CD14-positive monocyte (primary cell): ENCODE results near the gene ALKBH6. TPM values are rescaled to one million over a fixed set of nuclear protein-coding genes. Genes with fewer than 3 reads are reported as not detected.

Experiments
- DNase-seq, 3 donors: peaks; one replicate each; pipeline ENCODE4 v3.0.0-alpha.2; 2011 to 2022
- H2AFZ ChIP-seq: 2 replicates; pipeline ENCODE4 v1.6.0; 2012; ENCODE audit warnings: mild to moderate bottlenecking, low read depth, low read length, inconsistent platforms; ENCODE audit not compliant: insufficient read depth, poor library complexity, severe bottlenecking
- H3K27ac ChIP-seq, 2 donors: 1 replicate in 1 of 2; 2 replicates in 1 of 2; pipeline ENCODE4 v1.5.1; 2012 to 2013; ENCODE audit warnings: low read length in 2 of 2, control low read depth in 1 of 2, inconsistent platforms in 1 of 2, low read depth in 1 of 2, mild to moderate bottlenecking in 1 of 2
- H3K27me3 ChIP-seq, 2 donors: one replicate each; pipeline versions ENCODE4 v1.6.0 to v1.6.1; 2011 to 2013; ENCODE audit warnings: low read length in 2 of 2; ENCODE audit not compliant: control insufficient read depth in 2 of 2, insufficient read depth in 2 of 2
- H3K36me3 ChIP-seq, 2 donors: replicated peaks in 1 of 2; 1 replicate in 1 of 2; 2 replicates in 1 of 2; pipeline versions ENCODE4 v1.5.1 to v1.6.1; 2012 to 2013; ENCODE audit warnings: low read length in 2 of 2, control low read depth in 1 of 2, inconsistent platforms in 1 of 2, mild to moderate bottlenecking in 1 of 2; ENCODE audit not compliant: insufficient read depth in 2 of 2, control insufficient read depth in 1 of 2
- H3K4me1 ChIP-seq, 2 donors: 1 replicate in 1 of 2; 2 replicates in 1 of 2; pipeline versions ENCODE4 v1.5.1 to v1.6.1; 2012 to 2013; ENCODE audit warnings: low read length in 2 of 2, control low read depth in 1 of 2, inconsistent platforms in 1 of 2, mild to moderate bottlenecking in 1 of 2, moderate library complexity in 1 of 2; ENCODE audit not compliant: insufficient read depth in 2 of 2, control insufficient read depth in 1 of 2
- H3K4me2 ChIP-seq: replicated peaks from 2 replicates; pipeline ENCODE3; 2012; ENCODE audit warnings: low read length, moderate library complexity, mild to moderate bottlenecking; ENCODE audit not compliant: poor library complexity, severe bottlenecking; ENCODE audit errors: extremely low read depth
- H3K4me3 ChIP-seq, 3 experiments: fragments of 200-600 bp in 1 of 3; sonication (generic) in 1 of 3; replicated peaks in 1 of 3; 1 replicate in 2 of 3; 2 replicates in 1 of 3; pipeline ENCODE4 v1.5.1; 2011 to 2013; ENCODE audit warnings: low read length in 3 of 3, mild to moderate bottlenecking in 3 of 3, control low read depth in 2 of 3, low read depth in 2 of 3, inconsistent platforms in 1 of 3, moderate library complexity in 1 of 3
- H3K79me2 ChIP-seq: 2 replicates; pipeline ENCODE4 v1.6.0; 2012; ENCODE audit warnings: mild to moderate bottlenecking, control low read depth, inconsistent platforms, low read length, moderate library complexity; ENCODE audit not compliant: insufficient read depth
- H3K9ac ChIP-seq: 2 replicates; pipeline ENCODE4 v1.6.0; 2017; ENCODE audit warnings: low read length, mild to moderate bottlenecking; ENCODE audit not compliant: insufficient read depth, poor library complexity, severe bottlenecking
- H3K9me3 ChIP-seq, 2 donors: replicated peaks in 1 of 2; 1 replicate in 1 of 2; 2 replicates in 1 of 2; pipeline versions ENCODE4 v1.5.1 to v1.6.1; 2012 to 2013; ENCODE audit warnings: low read length in 2 of 2, control low read depth in 1 of 2; ENCODE audit not compliant: control insufficient read depth in 1 of 2, insufficient read depth in 1 of 2
- H4K20me1 ChIP-seq: 2 replicates; pipeline ENCODE4 v1.6.0; 2012; ENCODE audit warnings: mild to moderate bottlenecking, low read length, control low read depth, moderate library complexity; ENCODE audit not compliant: insufficient read depth
- H3K27ac Mint-ChIP-seq, 7 donors: one replicate each; pipeline ENCODE4 v1.8.0; 2020; ENCODE audit warnings: mild to moderate bottlenecking in 7 of 7, mixed read lengths in 7 of 7, moderate library complexity in 6 of 7, inconsistent platforms in 2 of 7
- H3K27me3 Mint-ChIP-seq, 3 donors: one replicate each; pipeline ENCODE4 v1.8.0; 2021 to 2022; ENCODE audit warnings: low read depth in 3 of 3, mild to moderate bottlenecking in 3 of 3, mixed read lengths in 3 of 3, moderate library complexity in 3 of 3, inconsistent platforms in 1 of 3
- H3K36me3 Mint-ChIP-seq, 2 donors: one replicate each; pipeline ENCODE4 v1.8.0; 2020; ENCODE audit warnings: mixed read lengths in 2 of 2, inconsistent platforms in 1 of 2, mild to moderate bottlenecking in 1 of 2
- H3K4me1 Mint-ChIP-seq: one replicate; pipeline ENCODE4 v1.8.0; 2020; ENCODE audit warnings: mild to moderate bottlenecking, mixed read lengths
- H3K4me3 Mint-ChIP-seq, 2 donors: one replicate each; pipeline ENCODE4 v1.8.0; 2020; ENCODE audit warnings: mild to moderate bottlenecking in 2 of 2, mixed read lengths in 2 of 2, moderate library complexity in 1 of 2
- H3K9me3 Mint-ChIP-seq, 7 donors: one replicate each; pipeline ENCODE4 v1.8.0; 2020 to 2022; ENCODE audit warnings: mixed read lengths in 7 of 7, mild to moderate bottlenecking in 6 of 7, moderate library complexity in 6 of 7, inconsistent platforms in 2 of 7
- WGBS: methylation state at CpG from one replicate; pipeline ENCODE4 v1.1.5; 2013; ENCODE audit warnings: missing lambda C conversion rate; ENCODE audit not compliant: insufficient coverage; 5-methylcytosine and 5-hydroxymethylcytosine counted together
- intact Hi-C, 2 donors: fragments of 100-400 bp; cut with micrococcal nuclease; formaldehyde crosslinking; loops; one replicate each; pipeline versions ENCODE4 v1.15.0 to v1.15.1; 2023
- polyA plus RNA-seq, 3 donors: library from polyadenylated mRNA; depleted of rRNA in 1 of 3; unstranded in 2 of 3; stranded (reverse) in 1 of 3; fragments of 300-500 nt in 2 of 3; fragments of >200 nt in 1 of 3; fragmentation: Illumina TruSeq in 2 of 3; gene quantifications; 1 replicate in 2 of 3; 2 replicates in 1 of 3; pipeline ENCODE4 v1.2.3, GENCODE V29; 2012 to 2021
- TF ChIP-seq, protein P1 (sequence below): fragments of 200-600 bp; IDR thresholded peaks from one replicate; pipeline ENCODE4 v1.8.0; 2022; ENCODE audit warnings: antibody characterized with exemption, mild to moderate bottlenecking

The ALKBH6 gene
- polyA plus RNA-seq, 3 donors: 13.1 to 29.3 (median 16.1) TPM

- H2AFZ ChIP-seq: no peak overlapping the region
- no peaks in the 10 kb centered on the region for H3K36me3 ChIP-seq
- H3K27ac ChIP-seq: no peak overlapping the region
- Mint-ChIP-seq H3K27me3 (peaks cover 17 to 27% (median 25%) of the 10 kb centered on the region in 3 donors), H3K9me3 (peaks cover 0 to 2% (median 0%) of the 10 kb centered on the region in 7 donors), H3K36me3 (no peaks in the 10 kb centered on the region), H3K27ac (no peak overlapping the region), H3K4me1 (no peaks in the 10 kb centered on the region), H3K4me3 (no peak overlapping the region)
- H3K27me3 ChIP-seq: peaks cover 0 to 3% of the 10 kb centered on the region in 2 donors
- TF ChIP-seq, protein P1, sequence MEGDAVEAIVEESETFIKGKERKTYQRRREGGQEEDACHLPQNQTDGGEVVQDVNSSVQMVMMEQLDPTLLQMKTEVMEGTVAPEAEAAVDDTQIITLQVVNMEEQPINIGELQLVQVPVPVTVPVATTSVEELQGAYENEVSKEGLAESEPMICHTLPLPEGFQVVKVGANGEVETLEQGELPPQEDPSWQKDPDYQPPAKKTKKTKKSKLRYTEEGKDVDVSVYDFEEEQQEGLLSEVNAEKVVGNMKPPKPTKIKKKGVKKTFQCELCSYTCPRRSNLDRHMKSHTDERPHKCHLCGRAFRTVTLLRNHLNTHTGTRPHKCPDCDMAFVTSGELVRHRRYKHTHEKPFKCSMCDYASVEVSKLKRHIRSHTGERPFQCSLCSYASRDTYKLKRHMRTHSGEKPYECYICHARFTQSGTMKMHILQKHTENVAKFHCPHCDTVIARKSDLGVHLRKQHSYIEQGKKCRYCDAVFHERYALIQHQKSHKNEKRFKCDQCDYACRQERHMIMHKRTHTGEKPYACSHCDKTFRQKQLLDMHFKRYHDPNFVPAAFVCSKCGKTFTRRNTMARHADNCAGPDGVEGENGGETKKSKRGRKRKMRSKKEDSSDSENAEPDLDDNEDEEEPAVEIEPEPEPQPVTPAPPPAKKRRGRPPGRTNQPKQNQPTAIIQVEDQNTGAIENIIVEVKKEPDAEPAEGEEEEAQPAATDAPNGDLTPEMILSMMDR: no peak
- no peak overlapping the region for H3K9ac ChIP-seq
- no peaks in the 10 kb centered on the region for H3K79me2 ChIP-seq
- intact Hi-C loops: no loop called here
- DNase-seq: no peak
- no peaks in the 10 kb centered on the region for H4K20me1 ChIP-seq
- 65% methylated on average over 19 of the region's 20 CpGs for WGBS
- H3K4me1 ChIP-seq: no peaks in the 10 kb centered on the region
- H3K4me3 ChIP-seq: no peak overlapping the region
- no peaks in the 10 kb centered on the region for H3K9me3 ChIP-seq
- no peak overlapping the region for H3K4me2 ChIP-seq
Measured at GRCh38 chr19:35978832-35979365, 35.1 kb downstream of the ALKBH6 start.

GRCh38 chr19:35978271-35978670 lies 35.7 kb downstream of the ALKBH6 start:
- Mint-ChIP-seq H3K4me1 (no peaks in the 10 kb centered on the region), H3K4me3 (no peak overlapping the region), H3K27ac (no peak overlapping the region), H3K9me3 (peaks cover 0 to 2% (median 0%) of the 10 kb centered on the region in 7 donors), H3K27me3 (peaks cover 15 to 27% (median 25%) of the 10 kb centered on the region in 3 donors), H3K36me3 (no peaks in the 10 kb centered on the region)
- H3K4me2 ChIP-seq: no peak overlapping the region
- no peaks in the 10 kb centered on the region for H4K20me1 ChIP-seq
- no peak overlapping the region for H3K4me3 ChIP-seq
- intact Hi-C loops: no loop called here
- no peaks in the 10 kb centered on the region for H3K79me2 ChIP-seq
- no peaks in the 10 kb centered on the region for H3K4me1 ChIP-seq
- H2AFZ ChIP-seq: no peak overlapping the region
- peaks cover 0 to 3% of the 10 kb centered on the region in 2 donors for H3K27me3 ChIP-seq
- no peaks in the 10 kb centered on the region for H3K9me3 ChIP-seq
- no peak overlapping the region for H3K9ac ChIP-seq
- no peak overlapping the region for H3K27ac ChIP-seq
- TF ChIP-seq, protein P1: no peak
- no peak for DNase-seq
- WGBS: 69% methylated on average over 5 of the region's 5 CpGs
- no peaks in the 10 kb centered on the region for H3K36me3 ChIP-seq
